GM18498 (cell line): ENCODE results near the gene ANXA4.
"Not testable (repeated sequence)": the region's sequence is repeated elsewhere in the genome, so short reads cannot be mapped to it uniquely, and the experiment has no call there.

Source experiments
- ATAC-seq: cut with Tn5 transposase; IDR thresholded peaks from one replicate; pipeline ENCODE4 v1.9.1; 2021; ENCODE audit warnings: mild to moderate bottlenecking, moderate library complexity; ENCODE audit not compliant: unreplicated experiment

Gene ANXA4

GRCh38 chr2:69753659-69754363 is 11.9 kb downstream of the ANXA4 start:
- ATAC-seq: no peak

- no peak for ATAC-seq
These were observed 12.7 kb downstream of the ANXA4 start for GRCh38 chr2:69754633-69755032.

- no peak for ATAC-seq
These were observed 14.0 kb downstream of the ANXA4 start for GRCh38 chr2:69755862-69756467.

GRCh38 chr2:69762025-69762424 is 20.1 kb downstream of the ANXA4 start:
- no peak for ATAC-seq

- ATAC-seq: no peak
These were observed 20.9 kb downstream of the ANXA4 start for GRCh38 chr2:69762513-69763494.

GRCh38 chr2:69763831-69764230 is 21.9 kb downstream of the ANXA4 start:
- not testable (repeated sequence) for ATAC-seq

GRCh38 chr2:69764286-69765095 is 22.6 kb downstream of the ANXA4 start:
- ATAC-seq: peak; percentile 34

GRCh38 chr2:69765096-69765380 is 23.1 kb downstream of the ANXA4 start:
- no peak for ATAC-seq

- no peak for ATAC-seq
These were observed 24.1 kb downstream of the ANXA4 start for GRCh38 chr2:69766014-69766413.

GRCh38 chr2:69767034-69767433 is 25.1 kb downstream of the ANXA4 start:
- ATAC-seq: no peak

GRCh38 chr2:69768235-69768634 is 26.3 kb downstream of the ANXA4 start:
- ATAC-seq: no peak

- no peak for ATAC-seq
These were observed 26.9 kb downstream of the ANXA4 start for GRCh38 chr2:69768789-69769188.

- no peak for ATAC-seq
These were observed 27.3 kb downstream of the ANXA4 start for GRCh38 chr2:69769272-69769671.

- ATAC-seq: peak; percentile 43
These were observed 28.3 kb downstream of the ANXA4 start for GRCh38 chr2:69770193-69770702.

- no peak for ATAC-seq
These were observed 28.8 kb downstream of the ANXA4 start for GRCh38 chr2:69770747-69771146.

- ATAC-seq: no peak
These were observed 29.5 kb downstream of the ANXA4 start for GRCh38 chr2:69771461-69771860.

- no peak for ATAC-seq
These were observed 31.3 kb downstream of the ANXA4 start for GRCh38 chr2:69773206-69773605.

- ATAC-seq: peak; percentile 13
These were observed 32.5 kb downstream of the ANXA4 start for GRCh38 chr2:69774258-69774983.

- ATAC-seq: peak; percentile 61
These were observed 33.3 kb downstream of the ANXA4 start for GRCh38 chr2:69774984-69775982.
